Coronary artery (tissue), 2 donors: Measurements from ENCODE around the gene CDH11.
A peak's percentile ranks its signal among the peaks of the same experiment; 100 is the strongest.

Experiments used
- DNase-seq: peaks from one replicate; pipeline ENCODE4 v3.0.0-alpha.2; 2017; ENCODE audit warnings: low spot score
- H3K27ac ChIP-seq, 2 donors: fragments of 200-600 bp; sonication (generic); one replicate each; pipeline ENCODE4 v1.5.1; 2016 to 2019
- H3K4me3 ChIP-seq: fragments of 200-600 bp; sonication (generic); 2 replicates; pipeline ENCODE4 v1.5.1; 2016; ENCODE audit warnings: mild to moderate bottlenecking, moderate library complexity
- CTCF ChIP-seq: fragments of 200-600 bp; sonication (generic); IDR thresholded peaks from one replicate; pipeline ENCODE4 v1.5.1; 2019; ENCODE audit warnings: antibody characterized with exemption

The CDH11 gene

GRCh38 chr16:65126845-65127624 lies 5.2 kb upstream of the CDH11 start:
- no peak overlapping the region for H3K27ac ChIP-seq
- DNase-seq = no peak
- TF ChIP-seq CTCF = no peak
- H3K4me3 ChIP-seq = no peak overlapping the region

- H3K27ac ChIP-seq = peak overlapping the region in 1 of 2 donors; percentile 67
- no peak overlapping the region for H3K4me3 ChIP-seq
- no peak for TF ChIP-seq CTCF
- no peak for DNase-seq
Observed at GRCh38 chr16:65125871-65126270, 4.0 kb upstream of the CDH11 start.

GRCh38 chr16:65125322-65125721 lies 3.5 kb upstream of the CDH11 start:
- Histone ChIP-seq H3K27ac (peak overlapping the region; percentile 67 to 99), H3K4me3 (no peak overlapping the region)
- DNase-seq = no peak
- TF ChIP-seq CTCF = no peak

- no peak for TF ChIP-seq CTCF
- DNase-seq = no peak
- H3K27ac ChIP-seq = peak overlapping the region; percentile 96 to 99
- H3K4me3 ChIP-seq = peak overlapping the region; percentile 94
Observed at GRCh38 chr16:65124596-65124995, 2.7 kb upstream of the CDH11 start.

- no peak for TF ChIP-seq CTCF
- Histone ChIP-seq H3K4me3 (peak overlapping the region; percentile 94), H3K27ac (peak overlapping the region; percentile 96 to 99)
- no peak for DNase-seq
Observed at GRCh38 chr16:65124212-65124548, 2.3 kb upstream of the CDH11 start.

GRCh38 chr16:65123396-65124211 lies 1.7 kb upstream of the CDH11 start:
- H3K27ac ChIP-seq = peak overlapping the region; percentile 96 to 99
- TF ChIP-seq CTCF = no peak

More at GRCh38 chr16:65123396-65124211, 1.7 kb upstream of the CDH11 start:
- peak overlapping the region; percentile 94 for H3K4me3 ChIP-seq
- peak; percentile 83 for DNase-seq
